Retina (tissue), 1 donor: ENCODE data around the gene FAM72C.
"Not testable (repeated sequence)": the region's sequence is repeated elsewhere in the genome, so short reads cannot be mapped to it uniquely, and the experiment has no call there.

Source experiments
- DNase-seq: peaks from one replicate; pipeline ENCODE4 v3.0.0-alpha.2; 2016

FAM72C gene

DNA sequence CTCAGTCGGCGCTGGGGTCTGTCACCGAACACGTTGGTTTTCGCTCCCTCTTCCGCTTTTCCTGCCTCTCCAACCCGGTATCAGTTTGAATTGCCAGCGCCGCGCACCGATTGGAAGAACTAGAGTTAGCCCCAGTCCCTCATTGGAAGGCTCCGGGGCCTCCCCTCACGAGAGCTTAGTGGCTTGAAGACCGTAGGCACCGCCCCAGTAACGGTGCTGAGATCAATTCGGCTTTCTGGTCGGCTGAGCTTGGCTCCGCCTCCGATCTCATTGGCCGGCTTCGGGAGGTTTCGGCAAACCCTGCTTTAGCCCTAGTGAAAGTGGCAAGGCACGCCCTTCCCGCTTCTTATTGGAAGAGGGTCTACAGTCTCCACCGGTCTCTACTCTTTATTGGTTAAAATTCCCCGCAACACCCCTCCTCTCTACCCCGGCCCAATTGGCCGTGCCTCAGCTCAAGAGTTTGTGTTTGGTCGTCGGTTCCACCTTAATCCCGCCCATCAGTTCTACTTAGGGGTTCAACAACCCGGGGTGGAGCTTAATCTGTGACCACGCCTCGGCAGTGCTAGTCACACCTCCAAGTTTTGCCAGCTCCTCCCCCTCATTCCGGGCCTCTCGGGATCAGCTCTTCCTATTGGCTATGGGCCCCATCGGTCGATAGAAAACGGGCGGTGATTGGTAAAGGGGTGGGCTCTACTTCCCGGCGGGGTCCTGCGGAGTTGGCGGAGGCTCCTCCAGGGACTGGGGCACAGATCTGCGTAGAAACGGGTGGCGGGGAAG lies at the start of gene FAM72C:
Gene FAM72C (minus strand): TSS at position 63 of the 777 bp plus-strand sequence. CDS start 845 bp downstream, outside the sequence.
- DNase-seq, result not testable (repeated sequence)

DNA sequence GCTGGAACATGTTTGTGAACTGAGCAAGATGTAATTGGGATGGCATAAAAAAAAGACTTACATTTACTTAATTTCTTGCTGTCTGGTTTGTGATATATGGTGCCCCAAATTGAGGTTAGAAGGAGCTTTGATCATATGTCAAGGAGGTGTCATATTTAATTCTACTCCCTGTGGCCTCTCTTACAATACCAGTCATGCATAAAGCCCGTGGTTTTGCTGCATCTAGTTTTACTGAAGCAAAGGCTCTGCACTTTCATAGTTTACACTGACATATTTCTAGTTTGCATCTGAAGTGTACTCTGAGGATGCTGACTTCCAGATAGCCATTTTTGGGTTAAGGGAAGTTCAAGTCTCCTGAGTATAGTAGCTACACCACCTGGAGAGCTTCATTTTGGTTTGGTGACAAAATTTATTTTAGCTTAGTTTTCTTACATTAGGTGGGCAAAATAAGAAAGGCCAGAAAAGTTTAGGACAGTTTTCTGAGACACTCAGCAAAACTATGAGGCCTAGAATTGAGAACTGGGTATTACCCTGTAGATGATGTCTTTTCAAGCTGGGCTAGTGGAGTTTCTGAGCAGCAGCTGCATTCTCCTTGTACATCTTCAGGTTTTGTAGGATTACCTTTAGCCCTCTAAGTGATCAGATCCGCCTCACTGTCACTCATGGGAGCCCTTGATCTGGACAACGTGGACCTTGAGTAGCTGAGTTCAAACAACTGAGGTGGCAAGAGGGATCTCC lies 48.4 kb upstream of the FAM72C start:
- not testable (repeated sequence) for DNase-seq

DNA sequence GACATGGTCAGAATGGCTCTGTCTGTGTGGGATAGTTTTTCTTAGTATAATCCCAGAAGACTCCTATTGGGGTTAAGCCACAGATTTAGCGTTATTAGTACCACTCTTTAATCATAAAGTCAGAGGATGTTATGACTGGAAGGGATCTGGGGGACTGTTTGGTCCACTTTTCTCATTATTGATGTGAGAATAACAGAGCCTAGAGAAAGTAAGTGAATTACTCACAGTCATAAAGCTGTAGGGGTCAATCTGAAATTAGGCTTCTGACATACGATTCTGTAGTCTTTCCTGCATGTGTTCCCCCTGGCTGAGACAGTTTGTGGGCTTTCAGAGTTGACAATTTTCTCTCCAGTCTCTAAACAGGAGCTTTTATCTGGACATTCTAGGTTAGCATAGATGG lies 47.3 kb upstream of the FAM72C start:
- DNase-seq, result not testable (repeated sequence)

- not testable (repeated sequence) for DNase-seq
Measured at GRCh38 chr1:144015180-144015966, 43.6 kb upstream of the FAM72C start.

DNA sequence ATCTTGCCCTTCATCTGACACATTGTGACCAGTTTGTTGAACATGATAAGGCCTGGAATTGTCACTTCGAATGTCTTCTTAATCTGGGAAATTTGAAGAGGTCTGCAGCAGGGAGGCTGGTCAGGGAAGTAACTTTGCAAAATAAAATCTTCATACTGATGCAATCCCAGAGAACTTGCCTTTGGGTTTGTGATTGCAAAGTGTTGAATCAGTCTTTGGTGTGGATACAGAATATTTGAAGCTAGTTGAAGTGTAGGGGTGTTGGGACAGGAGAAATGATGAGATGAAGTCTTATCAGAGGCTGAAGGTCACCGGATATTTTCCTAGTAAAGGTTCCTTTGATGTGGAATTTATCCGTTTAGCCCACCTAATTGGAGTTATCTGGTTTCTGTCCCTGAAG lies 42.7 kb upstream of the FAM72C start:
- not testable (repeated sequence) for DNase-seq

- not testable (repeated sequence) for DNase-seq
Measured at GRCh38 chr1:144014121-144014520, 42.3 kb upstream of the FAM72C start.

- not testable (repeated sequence) for DNase-seq
Measured at GRCh38 chr1:144012168-144012733, 40.5 kb upstream of the FAM72C start.

GRCh38 chr1:144009410-144009809 lies 37.6 kb upstream of the FAM72C start:
- not testable (repeated sequence) for DNase-seq

DNA sequence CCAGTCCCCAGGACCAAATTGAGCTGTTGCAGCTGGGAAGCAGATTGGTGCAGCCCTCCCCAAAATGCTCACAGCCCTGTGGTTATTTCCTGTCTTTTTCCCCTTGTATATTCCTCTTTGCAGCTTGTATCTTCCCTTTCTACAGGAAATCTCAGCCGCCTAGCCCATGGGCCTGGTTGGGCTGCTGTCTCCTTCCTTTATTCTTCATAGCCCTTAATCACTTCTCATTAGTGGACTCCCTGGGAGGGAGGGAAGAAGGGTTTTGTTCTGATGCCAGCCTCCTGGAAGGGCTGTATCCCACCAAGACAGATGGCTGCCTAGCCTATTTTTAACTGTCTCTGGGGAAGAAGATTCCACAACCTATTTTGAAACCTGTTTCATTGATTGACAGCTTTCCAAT lies 32.5 kb upstream of the FAM72C start:
- DNase-seq, result not testable (repeated sequence)

DNA sequence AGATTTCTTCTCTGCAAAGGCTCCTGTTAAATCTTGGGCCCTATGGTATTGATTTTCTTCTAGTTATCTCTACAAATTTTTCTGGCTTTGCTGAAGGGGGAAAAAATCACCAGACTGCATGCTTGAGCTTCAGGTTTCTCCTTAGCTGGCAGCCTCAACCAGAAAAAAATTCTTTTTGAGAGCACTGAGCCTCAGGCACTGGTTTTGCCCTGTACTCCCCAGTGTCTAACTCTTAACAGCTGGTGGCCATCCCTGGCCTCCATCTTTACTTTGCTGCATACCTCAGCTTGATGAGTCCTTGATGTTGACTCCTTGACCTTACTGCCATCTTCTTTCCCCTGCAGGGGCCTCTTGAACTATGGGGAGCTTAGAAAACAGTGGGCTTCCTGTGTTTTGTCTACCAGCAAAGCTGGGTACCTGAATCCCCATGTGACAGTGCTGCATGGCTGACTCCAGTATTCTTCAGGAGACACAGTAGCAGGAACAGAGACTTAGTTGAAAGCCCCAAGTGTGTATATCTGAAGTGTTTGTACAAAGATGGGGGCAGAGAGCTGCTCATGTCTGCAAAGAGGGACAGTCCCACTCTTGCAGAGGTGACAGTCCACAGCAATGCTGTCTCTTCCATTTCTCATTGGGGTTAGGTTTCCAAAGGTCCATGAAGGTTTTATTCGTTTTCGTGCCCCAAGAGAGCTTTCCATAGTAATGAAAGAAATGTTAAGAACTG lies 31.7 kb upstream of the FAM72C start:
- DNase-seq, result not testable (repeated sequence)

GRCh38 chr1:144002141-144002881 lies 30.5 kb upstream of the FAM72C start:
- DNase-seq, result not testable (repeated sequence)

DNA sequence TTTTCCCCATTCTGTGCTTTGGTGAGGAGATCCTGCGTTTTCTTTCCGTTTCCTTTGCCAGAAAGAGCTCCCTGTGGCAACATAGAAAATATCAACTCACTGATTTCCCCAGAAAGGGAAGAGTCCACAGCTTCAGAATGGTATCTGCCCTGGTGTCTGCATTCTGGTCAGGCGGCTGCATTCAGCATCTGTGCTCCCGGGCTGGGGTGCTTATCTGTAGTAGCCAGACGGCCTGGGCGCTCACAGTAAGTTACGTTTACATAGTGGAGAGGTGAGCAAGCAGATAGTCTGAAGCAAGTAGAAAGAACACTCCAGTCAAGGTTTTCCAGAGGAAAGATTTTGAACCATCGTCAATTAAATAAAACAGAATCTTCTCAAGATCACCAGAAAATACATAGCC lies 29.3 kb upstream of the FAM72C start:
- DNase-seq, result not testable (repeated sequence)

GRCh38 chr1:143996020-143996419 lies 24.2 kb upstream of the FAM72C start:
- DNase-seq, result not testable (repeated sequence)

GRCh38 chr1:143993301-143993907 lies 21.6 kb upstream of the FAM72C start:
- DNase-seq, result not testable (repeated sequence)

DNA sequence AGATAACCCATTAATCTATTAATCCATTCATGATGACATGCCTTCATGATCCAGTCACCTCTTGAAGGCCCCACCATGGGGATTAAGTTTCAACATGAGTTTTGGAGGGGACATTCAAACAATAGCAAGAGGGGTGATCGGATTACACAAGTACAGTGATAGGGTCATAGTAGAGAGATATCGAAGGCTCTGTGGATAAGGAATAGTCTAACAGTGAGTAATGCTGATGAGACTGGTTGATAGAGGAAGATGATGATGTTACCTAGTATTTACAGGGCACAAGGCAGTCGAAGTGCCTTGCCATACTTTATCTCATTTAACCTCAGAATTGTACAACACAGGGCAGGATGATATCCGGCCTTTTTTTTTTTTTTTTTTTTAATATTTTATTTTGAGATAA lies 18.9 kb upstream of the FAM72C start:
- DNase-seq, result not testable (repeated sequence)

GRCh38 chr1:143989719-143990118 lies 17.9 kb upstream of the FAM72C start:
- DNase-seq, result not testable (repeated sequence)

GRCh38 chr1:143989427-143989712 lies 17.6 kb upstream of the FAM72C start:
- DNase-seq, result not testable (repeated sequence)

DNA sequence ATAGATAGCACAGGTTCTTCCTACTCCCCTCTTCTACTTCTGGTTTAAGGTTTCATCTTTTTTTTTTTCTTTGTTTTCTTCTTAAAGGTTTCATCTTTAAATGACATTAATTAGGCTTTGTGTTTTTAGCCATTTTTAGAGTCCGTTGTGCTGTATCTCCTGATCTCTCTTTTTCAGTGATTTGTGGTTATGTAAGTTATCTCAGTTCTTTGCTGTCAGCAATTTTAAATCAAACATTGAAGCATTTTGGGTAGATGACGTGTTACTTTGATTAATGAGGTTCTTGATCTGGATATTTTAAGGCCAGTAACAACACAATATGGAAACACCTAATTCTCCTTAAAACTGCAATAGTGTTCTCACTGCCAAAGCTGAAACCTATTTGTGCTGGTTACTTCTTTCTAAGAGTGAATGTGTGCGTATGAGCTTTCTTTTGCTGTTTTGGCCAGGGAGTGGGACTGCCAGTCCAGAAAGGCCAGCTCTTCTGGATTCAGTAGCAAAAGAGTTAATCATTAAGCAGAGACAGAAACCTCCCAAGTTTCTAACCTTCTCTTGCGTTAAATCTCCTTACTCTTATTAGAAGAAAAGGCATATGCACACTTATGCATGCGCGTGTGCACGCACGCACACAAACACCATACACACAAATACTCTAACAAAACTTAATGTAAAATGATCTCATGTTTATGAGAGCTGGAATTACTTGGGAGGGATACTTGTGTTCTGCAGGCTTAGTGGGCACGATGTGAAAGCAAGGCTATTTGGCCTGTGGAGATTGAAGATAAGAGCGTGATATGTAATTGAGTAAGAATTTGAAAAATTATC lies 17.0 kb upstream of the FAM72C start:
- not testable (repeated sequence) for DNase-seq

- DNase-seq, result not testable (repeated sequence)
Measured at GRCh38 chr1:143987868-143988267, 16.1 kb upstream of the FAM72C start.
